ENCODE results near the gene ZNF526. TPM values are rescaled to one million over a fixed set of nuclear protein-coding genes. Genes with fewer than 3 reads are reported as not detected.
A peak's percentile ranks its signal among the peaks of the same experiment; 100 is the strongest.

ZNF526 gene
- total RNA-seq, 1 donor from 2014 or later = 10.4 TPM

DNA sequence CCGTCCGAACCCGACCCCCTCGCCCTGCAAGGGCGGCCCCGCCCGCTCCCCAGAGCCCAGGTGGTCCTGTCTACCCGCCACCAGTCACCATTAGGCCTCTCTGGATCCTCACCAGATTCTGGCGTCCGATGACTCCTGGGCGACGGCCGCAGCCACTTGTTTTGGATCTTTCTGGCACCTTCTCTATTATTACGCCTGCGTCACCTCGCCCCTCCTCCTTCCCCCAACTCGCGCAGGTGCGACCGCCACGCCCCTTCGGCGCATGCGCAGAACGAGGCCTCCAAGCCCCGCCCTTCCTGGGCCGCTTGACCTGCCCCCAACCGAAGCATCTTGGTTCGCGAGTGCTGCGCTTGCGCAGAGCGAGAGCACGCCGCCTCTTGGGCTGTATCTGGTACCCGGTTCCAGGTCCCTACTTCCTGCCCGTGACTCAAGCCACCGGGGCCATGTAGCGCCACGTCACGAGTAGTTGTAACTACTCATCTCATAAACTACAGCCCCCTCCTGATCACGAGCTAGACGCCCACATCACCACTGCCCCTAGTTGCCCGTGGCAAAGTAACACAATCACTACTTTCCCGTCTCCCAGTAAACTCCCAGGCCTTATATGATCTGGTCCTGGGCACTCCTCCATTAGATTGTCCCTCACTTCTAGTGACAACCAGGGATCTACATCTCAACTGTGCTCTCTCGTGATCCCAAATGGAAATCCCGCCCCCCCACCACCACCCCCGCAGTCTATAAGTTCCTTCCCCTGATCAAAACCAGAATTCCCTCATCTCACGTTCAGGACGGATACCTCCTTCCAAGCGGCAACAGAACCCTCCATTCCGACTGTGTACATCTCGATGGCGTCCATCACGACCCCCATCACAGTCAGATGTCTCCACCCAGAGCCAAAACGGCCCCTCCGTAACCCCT is 2.3 kb upstream of the ZNF526 start, which contains the start of gene DEDD2:
Gene DEDD2, minus strand, starts transcription at position 158 of the 918 bp plus-strand sequence. CDS start 670 bp downstream, outside the sequence.
- peak; percentile 91 for DNase-seq (ENCODE audit: extremely low read depth, low read depth, low spot score)

DNA sequence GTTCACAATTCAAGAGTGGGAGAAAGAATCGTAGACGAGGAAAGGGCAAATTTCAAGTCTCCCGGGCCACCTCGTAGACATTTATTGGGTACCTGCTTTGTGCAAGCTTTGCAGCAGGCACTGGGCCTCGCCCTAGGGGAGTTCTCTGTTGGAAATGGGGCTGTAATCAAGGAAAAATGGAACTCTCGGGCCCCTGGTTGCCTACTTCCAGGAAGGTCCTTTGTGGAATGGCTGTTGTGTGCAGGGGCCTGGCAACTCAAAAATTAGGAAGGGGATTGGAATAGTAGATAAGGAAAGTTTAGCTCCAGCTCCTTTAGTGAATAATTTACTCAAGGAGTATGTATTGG is 612 bp downstream of the ZNF526 start:
- no peak for DNase-seq (ENCODE audit: extremely low read depth, low read depth, low spot score)

DNA sequence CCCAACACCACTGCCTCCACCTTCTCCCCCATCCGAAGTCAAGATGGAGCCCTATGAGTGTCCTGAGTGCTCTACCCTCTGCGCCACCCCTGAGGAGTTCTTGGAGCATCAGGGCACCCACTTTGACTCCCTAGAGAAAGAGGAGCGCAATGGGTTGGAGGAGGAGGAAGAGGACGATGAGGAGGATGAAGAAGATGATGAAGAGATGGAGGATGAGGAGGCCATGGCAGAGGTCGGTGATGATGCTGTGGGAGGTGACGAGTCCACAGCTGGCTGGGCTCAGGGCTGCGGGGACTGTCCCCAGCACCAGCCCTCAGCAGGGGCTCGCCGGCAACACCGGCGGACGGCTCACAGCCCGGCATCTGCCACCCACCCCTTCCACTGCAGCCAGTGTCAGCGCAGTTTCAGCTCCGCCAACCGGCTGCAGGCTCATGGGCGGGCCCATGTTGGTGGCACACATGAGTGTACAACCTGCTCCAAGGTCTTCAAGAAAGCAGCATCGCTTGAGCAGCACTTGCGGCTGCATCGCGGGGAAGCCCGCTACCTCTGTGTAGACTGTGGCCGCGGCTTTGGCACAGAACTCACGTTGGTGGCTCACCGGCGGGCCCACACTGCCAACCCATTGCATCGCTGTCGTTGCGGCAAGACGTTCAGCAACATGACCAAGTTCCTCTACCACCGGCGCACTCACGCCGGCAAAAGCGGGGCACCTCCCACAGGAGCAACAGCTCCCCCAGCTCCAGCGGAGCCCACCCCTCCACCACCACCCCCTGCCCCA is 5.0 kb downstream of the ZNF526 start:
- no peak for DNase-seq (ENCODE audit: extremely low read depth, low read depth, low spot score)

DNA sequence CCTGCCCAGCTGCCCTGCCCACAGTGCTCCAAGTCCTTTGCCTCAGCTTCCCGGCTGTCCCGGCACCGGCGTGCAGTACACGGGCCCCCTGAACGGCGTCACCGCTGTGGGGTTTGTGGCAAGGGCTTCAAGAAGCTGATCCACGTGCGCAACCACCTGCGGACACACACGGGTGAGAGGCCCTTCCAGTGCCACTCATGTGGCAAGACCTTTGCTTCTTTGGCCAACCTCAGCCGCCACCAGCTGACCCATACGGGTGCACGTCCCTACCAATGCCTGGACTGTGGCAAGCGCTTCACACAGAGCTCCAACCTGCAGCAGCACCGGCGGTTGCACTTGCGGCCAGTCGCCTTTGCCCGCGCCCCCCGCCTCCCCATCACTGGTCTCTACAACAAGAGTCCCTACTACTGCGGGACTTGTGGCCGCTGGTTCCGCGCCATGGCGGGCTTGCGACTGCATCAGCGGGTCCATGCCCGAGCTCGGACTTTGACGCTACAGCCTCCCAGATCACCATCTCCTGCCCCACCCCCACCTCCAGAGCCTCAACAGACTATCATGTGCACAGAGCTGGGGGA is 5.7 kb downstream of the ZNF526 start:
- DNase-seq (ENCODE audit: extremely low read depth, low read depth, low spot score) = no peak

DNA sequence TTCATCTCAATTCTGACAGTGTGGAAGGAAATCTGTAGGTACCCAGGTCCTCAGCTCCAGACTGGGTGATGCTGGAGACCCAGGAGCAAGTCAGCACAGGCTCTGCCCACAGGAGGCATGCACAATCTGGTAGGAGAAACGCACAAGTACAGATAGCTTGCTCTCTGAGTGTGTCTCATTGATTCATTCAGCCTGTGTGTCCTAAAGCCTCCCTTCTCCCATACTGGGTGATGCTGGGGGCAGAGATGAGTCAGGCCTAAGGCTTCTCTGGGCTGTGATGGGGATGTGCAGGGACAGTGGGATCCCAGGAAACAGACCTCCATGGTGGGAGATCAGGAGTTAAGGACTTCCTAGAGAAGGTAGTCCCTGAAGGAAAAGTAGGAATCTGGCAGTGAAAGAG is 6.8 kb downstream of the ZNF526 start:
- no peak for DNase-seq (ENCODE audit: extremely low read depth, low read depth, low spot score)

DNA sequence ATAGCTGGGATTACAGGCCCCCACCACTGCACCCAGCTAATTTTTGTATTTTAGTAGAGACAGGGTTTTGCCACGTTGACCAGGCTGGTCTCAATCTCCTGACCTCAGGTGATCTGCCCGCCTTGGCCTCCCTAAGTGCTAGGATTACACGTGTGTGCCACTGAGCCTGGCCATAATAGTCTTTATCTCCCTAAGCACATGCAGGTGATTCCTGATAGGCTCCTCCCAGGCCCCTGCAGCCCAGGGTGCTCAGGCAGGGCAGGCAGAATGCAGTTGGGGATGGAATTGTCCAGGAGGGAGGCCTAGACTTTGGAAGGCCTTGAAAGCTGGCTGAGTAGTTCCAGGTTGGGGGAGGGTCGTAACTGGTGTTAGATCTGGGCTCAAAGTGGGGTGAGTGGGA is 8.5 kb downstream of the ZNF526 start:
- DNase-seq (ENCODE audit: extremely low read depth, low read depth, low spot score) = no peak

DNA sequence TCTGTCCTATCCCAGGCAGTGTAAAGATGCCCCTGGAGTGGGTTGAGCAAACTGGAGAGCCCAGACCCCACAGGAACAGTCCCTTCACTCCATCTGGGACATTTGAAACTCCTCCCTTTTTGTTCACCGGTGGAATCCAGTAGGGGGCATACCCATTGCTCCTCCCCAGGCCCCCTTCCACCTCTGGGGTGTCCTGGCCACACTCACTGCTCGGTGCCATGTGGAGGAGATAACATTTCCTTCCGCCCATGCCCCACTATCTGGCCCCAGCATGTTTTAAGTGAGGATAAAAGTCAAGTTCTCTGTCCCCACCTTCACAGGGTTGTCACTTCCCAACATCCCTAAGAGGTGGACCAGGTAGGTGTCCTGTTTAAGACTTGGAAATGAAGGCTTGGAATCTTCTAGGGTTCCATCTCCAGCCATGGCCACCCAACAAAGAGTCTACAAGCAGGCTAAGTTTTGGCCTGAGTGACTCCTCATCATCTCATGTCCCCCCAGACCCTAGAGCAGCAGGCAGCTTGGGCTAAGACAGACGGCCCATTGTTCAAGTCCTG is 9.3 kb downstream of the ZNF526 start:
- no peak for DNase-seq (ENCODE audit: extremely low read depth, low read depth, low spot score)

DNA sequence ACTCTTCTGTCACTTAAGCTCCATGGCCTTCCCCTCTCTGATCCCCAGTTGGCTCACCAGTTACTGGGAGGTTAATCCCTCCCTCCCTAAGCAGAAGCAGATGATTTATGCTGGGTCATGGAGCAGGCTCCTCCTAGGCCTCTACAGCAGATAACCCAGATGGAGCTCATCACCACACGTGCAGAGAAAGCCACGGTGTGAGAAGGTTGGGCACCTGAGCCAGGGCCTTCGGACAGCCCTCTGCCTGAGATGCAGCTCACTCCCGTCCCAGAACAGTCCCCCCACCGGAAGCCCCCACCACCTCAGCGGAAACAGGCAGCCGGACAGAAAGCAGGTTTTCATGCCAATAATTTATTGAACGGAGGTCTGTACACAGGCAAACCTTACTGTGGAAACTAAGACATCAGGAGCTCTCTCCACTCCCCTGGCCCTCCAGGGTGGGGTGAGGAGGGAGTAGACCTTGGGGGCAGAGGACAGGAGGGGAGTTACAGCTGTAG is 9.8 kb downstream of the ZNF526 start:
- DNase-seq (ENCODE audit: extremely low read depth, low read depth, low spot score) = no peak

DNA sequence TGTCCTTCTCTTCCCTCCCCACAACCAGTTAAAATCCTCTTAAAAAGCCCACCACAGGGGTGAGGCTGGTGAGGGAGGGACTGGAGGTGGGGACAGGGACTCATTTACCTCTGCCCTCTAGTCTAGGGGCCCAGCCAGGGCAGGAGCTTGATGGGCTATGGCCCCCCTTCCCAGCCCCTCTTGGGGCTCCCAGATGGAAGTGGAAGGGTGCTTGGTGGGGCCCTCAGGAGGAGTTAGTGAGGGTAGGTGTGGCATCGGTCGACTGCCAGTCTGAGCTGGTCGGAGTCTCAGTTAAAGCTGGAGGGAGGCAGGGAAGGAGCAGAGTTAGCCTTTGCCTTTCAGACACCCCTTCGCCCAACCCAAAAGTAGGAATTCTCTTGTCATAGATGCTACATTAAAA is 10.5 kb downstream of the ZNF526 start:
- no peak for DNase-seq (ENCODE audit: extremely low read depth, low read depth, low spot score)

DNA sequence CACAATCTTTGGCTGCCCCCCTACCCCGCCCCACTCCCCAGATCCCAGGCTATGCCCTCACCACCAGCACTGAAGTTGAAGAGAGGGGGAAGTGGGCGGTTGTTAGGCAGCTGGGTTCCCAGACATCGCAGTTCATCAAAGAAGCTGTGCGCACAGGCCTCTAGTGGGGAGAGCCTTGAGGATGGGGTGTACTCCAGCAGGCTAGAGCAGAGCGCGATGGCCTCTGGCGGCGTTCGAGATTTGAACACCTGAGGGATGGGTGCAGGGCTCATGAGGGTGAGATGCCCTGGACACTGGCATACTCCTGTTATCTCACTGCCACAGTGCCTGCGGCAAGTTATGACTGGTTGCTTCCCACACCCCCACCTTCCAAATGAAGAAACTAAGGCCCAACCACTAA is 12.3 kb downstream of the ZNF526 start:
- DNase-seq (ENCODE audit: extremely low read depth, low read depth, low spot score) = no peak

DNA sequence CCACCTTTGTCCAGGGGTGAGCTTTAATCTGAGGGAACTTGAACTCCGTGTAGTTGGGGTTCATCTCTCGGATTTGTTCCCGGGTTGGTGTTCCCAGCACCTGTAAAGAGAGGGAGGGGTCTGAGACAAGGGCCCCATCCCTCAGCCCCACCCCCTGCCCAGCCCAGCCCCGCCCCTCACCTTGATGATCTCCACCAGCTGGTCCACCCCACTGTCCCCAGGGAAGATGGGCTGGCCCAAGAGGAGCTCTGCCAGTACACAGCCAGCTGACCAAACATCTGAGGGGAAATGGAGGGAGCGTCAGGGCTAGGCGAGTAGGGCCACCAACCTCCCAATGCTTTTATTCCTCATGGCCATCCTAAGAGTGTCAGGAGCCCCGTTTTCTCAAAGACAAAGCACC is 13.0 kb downstream of the ZNF526 start:
- DNase-seq (ENCODE audit: extremely low read depth, low read depth, low spot score) = no peak

DNA sequence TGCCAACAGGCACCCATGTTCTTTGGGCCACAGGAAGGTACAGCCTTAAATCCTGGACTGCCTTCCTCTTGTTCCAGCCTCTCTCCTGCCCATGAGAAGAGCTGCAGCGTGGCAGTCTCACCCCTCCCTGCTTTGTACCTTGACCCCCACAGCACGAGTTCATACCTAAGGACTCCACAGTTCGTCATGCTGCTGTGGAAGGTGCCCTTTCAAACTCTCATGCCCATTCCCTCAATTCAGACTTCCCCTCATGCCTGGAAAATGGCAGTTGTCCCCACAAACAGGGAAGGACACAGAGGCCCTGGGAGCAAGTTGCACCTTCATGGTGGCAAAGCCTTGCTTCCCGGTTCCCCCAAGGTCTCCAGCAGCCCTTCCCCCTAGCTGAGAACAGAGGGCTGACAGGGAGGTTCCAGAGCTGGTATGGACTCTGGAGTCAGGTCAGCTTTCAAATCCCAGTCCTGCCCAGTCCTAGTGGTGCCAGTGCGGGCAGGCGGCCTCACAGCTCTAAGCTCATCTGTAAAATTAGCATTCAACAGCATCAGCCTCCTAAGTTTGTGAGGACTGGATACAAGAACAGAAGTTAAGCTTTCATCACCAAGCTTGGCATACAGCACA is 13.7 kb downstream of the ZNF526 start:
- no peak for DNase-seq (ENCODE audit: extremely low read depth, low read depth, low spot score)

DNA sequence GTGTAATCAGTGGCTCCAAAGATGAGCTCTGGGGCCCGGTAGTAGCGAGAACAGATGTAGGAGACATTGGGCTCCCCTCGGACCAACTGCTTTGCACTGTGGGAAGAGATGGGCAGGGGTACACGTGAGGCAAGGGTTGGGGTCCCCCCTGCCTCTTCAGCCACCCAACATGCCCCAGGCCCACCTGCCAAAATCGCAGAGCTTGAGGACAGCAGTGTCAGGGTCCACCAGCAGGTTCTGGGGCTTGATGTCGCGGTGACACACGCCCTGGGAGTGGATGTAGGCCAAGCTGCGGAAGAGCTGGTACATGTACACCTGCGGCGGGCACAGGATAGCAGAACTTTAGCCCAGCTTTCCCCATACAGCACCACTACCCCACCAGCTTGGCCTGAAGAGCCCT is 14.3 kb downstream of the ZNF526 start:
- no peak for DNase-seq (ENCODE audit: extremely low read depth, low read depth, low spot score)

DNA sequence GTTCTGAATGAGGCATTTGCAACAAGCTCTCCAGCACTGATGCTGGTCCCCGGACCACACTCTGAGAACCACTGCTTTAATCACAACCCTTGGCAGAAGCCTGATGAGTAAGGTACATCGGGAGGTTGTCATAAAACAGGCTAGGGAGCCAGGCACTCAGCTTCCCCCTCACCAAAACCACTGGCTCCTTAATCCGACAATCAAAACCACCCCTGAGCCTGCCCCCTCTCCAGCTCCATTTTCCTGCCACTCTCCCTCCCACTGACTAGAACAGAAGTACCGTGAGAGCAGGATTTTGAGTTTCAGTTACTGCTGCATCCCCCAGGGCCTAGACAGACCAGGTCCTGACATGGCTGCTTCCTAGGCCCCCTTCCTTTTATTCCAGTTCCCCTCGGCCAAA is 15.1 kb downstream of the ZNF526 start:
- DNase-seq (ENCODE audit: extremely low read depth, low read depth, low spot score) = no peak

DNA sequence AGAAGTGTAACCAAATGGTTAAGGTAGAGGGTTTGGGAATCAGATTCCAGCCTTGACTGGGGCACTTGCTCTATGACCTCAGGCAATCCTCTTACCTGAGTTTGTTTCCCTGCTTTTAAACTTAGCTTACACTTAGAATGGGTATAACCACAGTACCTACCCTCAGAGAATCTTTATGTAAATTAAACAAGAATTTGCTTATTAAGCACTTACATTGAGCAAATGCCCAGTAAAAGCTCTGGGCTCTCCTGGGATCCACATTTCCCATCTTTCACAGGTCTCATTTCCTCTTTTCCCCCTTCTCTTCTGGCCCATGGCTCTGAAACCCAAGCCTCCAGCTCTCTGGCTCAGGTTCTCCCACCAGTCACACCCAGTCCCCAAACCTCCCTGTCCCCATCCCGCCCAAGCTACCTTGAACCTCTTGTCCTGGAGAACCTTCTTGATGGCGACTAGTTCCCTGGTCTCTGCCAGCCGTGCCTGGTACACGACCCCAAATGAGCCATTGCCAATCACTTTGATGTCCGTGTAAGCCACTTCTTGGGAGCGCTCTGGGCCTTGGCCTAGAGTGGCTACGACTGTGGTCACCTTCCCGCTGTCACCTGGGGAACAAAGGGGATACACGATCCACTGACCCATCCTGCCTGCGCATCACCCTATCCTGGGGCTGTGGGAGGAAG is 19.6 kb downstream of the ZNF526 start:
- DNase-seq (ENCODE audit: extremely low read depth, low read depth, low spot score) = no peak

DNA sequence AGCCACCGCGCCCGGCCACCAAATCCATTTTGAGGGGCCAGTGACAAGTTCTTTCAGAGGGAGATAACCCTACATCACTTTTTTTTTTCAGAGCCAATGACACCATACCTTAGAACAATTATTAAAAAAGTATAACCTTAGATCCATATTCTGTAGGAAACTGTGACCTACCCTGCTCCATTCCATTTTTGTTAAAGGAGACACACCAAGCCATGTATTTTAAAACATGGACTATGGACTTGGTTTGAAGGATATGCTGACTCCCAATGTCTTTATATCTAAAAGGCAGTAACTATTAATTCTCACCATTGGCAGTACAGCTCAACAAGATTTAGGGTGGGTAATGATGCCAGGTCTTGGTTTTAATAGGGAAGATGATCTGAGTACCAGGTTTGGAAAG is 21.2 kb downstream of the ZNF526 start:
- no peak for DNase-seq (ENCODE audit: extremely low read depth, low read depth, low spot score)

DNA sequence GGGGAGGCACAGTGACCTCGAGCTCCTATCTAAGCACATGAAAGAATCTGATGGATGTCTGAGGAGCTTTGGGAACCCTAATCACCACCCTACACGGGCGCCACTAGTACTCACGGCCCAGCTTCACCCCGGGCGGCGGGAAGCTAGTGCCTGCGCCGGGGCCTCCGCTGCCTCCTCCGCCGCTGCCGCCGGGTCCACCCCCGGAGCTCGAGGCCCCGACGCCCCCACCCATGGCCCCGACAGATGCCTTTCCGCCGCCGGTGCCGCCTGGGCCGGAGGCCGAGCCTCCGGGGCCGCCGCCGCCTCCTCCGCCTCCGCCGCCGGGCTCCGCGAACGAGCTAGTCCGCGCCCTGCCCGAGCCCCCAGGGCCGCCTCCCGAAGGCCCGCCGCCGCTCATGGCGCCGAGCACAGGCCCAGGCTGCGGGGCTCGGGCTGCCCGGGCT is 22.0 kb downstream of the ZNF526 start:
- DNase-seq (ENCODE audit: extremely low read depth, low read depth, low spot score) = no peak

DNA sequence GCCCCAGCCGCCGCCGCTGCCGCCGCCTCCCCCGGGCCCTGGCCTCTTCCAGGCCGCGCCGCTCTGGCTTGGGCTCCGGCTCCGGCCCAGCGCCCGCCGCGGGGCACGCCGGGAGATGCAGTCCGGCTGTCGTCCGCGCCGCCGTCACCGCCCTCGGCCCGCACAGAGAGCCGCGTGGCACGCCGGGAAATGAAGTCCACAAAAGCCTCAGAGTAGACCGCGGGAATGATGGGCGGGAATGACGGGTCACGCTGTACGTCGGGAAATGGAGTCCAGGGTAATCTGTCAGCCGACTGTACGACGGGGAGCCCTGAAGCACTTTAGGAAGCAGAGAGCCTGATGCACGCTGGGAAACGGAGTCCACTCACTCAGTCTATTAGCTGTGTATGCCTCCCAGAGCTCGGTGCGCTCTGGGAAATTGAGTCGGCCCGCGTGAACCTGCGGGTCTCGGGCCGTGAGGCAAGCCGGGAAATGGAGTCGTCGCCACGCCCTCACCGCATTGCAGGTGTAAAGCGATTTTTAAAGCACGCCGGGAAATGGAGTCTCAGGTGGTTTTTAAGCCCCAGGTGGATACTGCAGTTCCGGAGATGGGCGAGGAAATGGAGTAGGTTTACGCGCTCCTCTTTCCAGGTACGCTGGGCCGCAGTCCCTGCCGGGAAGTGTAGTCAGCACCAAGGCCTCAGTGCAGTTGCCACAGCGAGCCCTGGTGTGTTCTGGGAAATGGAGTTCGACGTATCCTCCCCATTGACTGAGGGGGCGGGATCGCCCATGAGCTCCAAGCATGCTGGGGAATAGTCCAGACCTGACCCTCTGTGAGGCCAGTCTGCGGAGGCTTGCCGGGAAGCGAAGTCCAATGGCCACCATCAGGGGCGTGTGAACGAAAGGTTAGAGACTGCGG is 22.6 kb downstream of the ZNF526 start, which contains the start of gene GSK3A:
Gene GSK3A, minus strand, starts transcription at position 91 of the 898 bp plus-strand sequence. CDS start 137 bp downstream, outside the sequence.
- peak; percentile 92 for DNase-seq (ENCODE audit: extremely low read depth, low read depth, low spot score)

All from glomerular endothelial cell (primary cell).